IMR-90 (cell line): ENCODE data around the gene DGKQ. TPM values are rescaled to one million over a fixed set of nuclear protein-coding genes. Genes with fewer than 3 reads are reported as not detected.

Source experiments
- ATAC-seq: fragments of 200-7000 bp; cut with Tn5 transposase; 2 replicates; pipeline ENCODE4 v1.9.1; 2020; ENCODE audit warnings: low read depth, mild to moderate bottlenecking, moderate library complexity
- BruUV-seq: library from RNA; stranded (reverse); fragments of 400-500 nt; replicated peaks from 2 replicates; lab custom pipeline; 2021; lab: Mats Ljungman, UMichigan
- CTCF ChIA-PET: fragments of 300-600 bp; formaldehyde crosslinking; extraction: SDS; loops from one replicate; lab custom pipeline; 2021; ENCODE audit warnings: antibody characterized with exemption; lab: Yijun Ruan, JAX
- POLR2A ChIA-PET: fragments of 300-600 bp; sonication (Branson Sonifier 250); formaldehyde crosslinking; loops from one replicate; lab custom pipeline; 2022; ENCODE audit warnings: antibody characterized with exemption; ENCODE audit not compliant: unreplicated experiment; lab: Charles Lee
- DNase-seq: peaks from one replicate; pipeline ENCODE4 v3.0.0; 2013
- H2AFZ ChIP-seq: replicated peaks from 2 replicates; pipeline ENCODE3; 2013; ENCODE audit warnings: low read length, mild to moderate bottlenecking; ENCODE audit not compliant: poor library complexity
- H2AK5ac ChIP-seq: 2 replicates; pipeline ENCODE4 v1.6.1; 2013; ENCODE audit warnings: low read depth, low read length, inconsistent platforms
- H2AK9ac ChIP-seq: replicated peaks from 2 replicates; pipeline ENCODE3; 2013; ENCODE audit warnings: mild to moderate bottlenecking, low read depth, low read length, moderate library complexity; ENCODE audit not compliant: poor library complexity
- H2BK120ac ChIP-seq: 2 replicates; pipeline ENCODE4 v1.6.1; 2013; ENCODE audit warnings: low read depth, low read length, inconsistent platforms
- H2BK15ac ChIP-seq: 3 replicates; pipeline ENCODE4 v1.6.1; 2013; ENCODE audit warnings: low read depth, low read length, inconsistent platforms
- H2BK20ac ChIP-seq: 2 replicates; pipeline ENCODE4 v1.6.1; 2013; ENCODE audit warnings: low read depth, mild to moderate bottlenecking, inconsistent platforms, low read length, moderate library complexity
- H2BK5ac ChIP-seq: 2 replicates; pipeline ENCODE4 v1.6.1; 2013; ENCODE audit warnings: mild to moderate bottlenecking, low read depth, low read length, inconsistent platforms; ENCODE audit not compliant: poor library complexity, severe bottlenecking
- H3K14ac ChIP-seq: replicated peaks from 2 replicates; pipeline ENCODE4 v1.6.1; 2013; ENCODE audit warnings: low read depth, low read length, inconsistent platforms
- H3K18ac ChIP-seq: 2 replicates; pipeline ENCODE4 v1.6.1; 2013; ENCODE audit warnings: low read depth, low read length, control low read depth
- H3K23ac ChIP-seq: 2 replicates; pipeline ENCODE4 v1.6.1; 2013; ENCODE audit warnings: low read depth, low read length, inconsistent platforms
- H3K27ac ChIP-seq: 2 replicates; pipeline ENCODE4 v1.5.1; 2013; ENCODE audit warnings: mild to moderate bottlenecking, control low read depth, low read length; ENCODE audit not compliant: insufficient read depth
- H3K27me3 ChIP-seq: 2 replicates; pipeline ENCODE4 v1.6.1; 2013; ENCODE audit warnings: low read length; ENCODE audit not compliant: control insufficient read depth, insufficient read depth
- H3K36me3 ChIP-seq: 2 replicates; pipeline ENCODE4 v1.6.1; 2013; ENCODE audit warnings: low read length, mixed read lengths; ENCODE audit not compliant: control insufficient read depth, insufficient read depth
- H3K4ac ChIP-seq: 2 replicates; pipeline ENCODE4 v1.6.1; 2013; ENCODE audit warnings: low read depth, low read length, inconsistent platforms
- H3K4me1 ChIP-seq: 2 replicates; pipeline ENCODE4 v1.6.1; 2013; ENCODE audit warnings: low read length, mixed read lengths; ENCODE audit not compliant: control insufficient read depth, insufficient read depth
- H3K4me2 ChIP-seq: 2 replicates; pipeline ENCODE4 v1.6.1; 2013; ENCODE audit warnings: low read depth, mild to moderate bottlenecking, control low read depth, low read length, moderate library complexity
- H3K4me3 ChIP-seq: 2 replicates; pipeline ENCODE4 v1.5.1; 2013; ENCODE audit warnings: low read depth, mild to moderate bottlenecking, control low read depth, low read length, moderate library complexity; ENCODE audit not compliant: insufficient read depth
- H3K56ac ChIP-seq: 2 replicates; pipeline ENCODE4 v1.6.1; 2013; ENCODE audit warnings: low read length, inconsistent platforms; ENCODE audit not compliant: insufficient read depth; ENCODE audit errors: extremely low read depth
- H3K79me1 ChIP-seq, 2 experiments: 2 replicates each; pipeline ENCODE4 v1.6.1; 2013; ENCODE audit warnings: low read length in 2 of 2, inconsistent platforms in 1 of 2, low read depth in 1 of 2
- H3K9ac ChIP-seq: 2 replicates; pipeline ENCODE4 v1.6.1; 2013; ENCODE audit warnings: low read depth, low read length, control low read depth
- H3K9me1 ChIP-seq: 2 replicates; pipeline ENCODE4 v1.6.1; 2013; ENCODE audit warnings: low read length, inconsistent platforms; ENCODE audit not compliant: insufficient read depth
- H3K9me3 ChIP-seq: 2 replicates; pipeline ENCODE4 v1.6.1; 2013; ENCODE audit warnings: low read length; ENCODE audit not compliant: control insufficient read depth, insufficient read depth
- H4K20me1 ChIP-seq: 2 replicates; pipeline ENCODE4 v1.6.1; 2013; ENCODE audit warnings: low read length, inconsistent platforms; ENCODE audit not compliant: insufficient read depth
- H4K5ac ChIP-seq: 2 replicates; pipeline ENCODE4 v1.6.1; 2013; ENCODE audit warnings: mild to moderate bottlenecking, low read depth, low read length, control low read depth
- H4K8ac ChIP-seq, 2 experiments: 2 replicates each; pipeline ENCODE4 v1.6.1; 2013; ENCODE audit warnings: low read depth in 2 of 2, low read length in 2 of 2, control low read depth in 1 of 2, inconsistent platforms in 1 of 2
- H4K91ac ChIP-seq: 2 replicates; pipeline ENCODE4 v1.6.1; 2013; ENCODE audit warnings: low read depth, low read length, inconsistent platforms; ENCODE audit not compliant: insufficient read depth
- BHLHE40 ChIP-seq: fragments of 150-350 bp; IDR thresholded peaks from 2 replicates; pipeline ENCODE4 v1.6.1; 2016; ENCODE audit warnings: mild to moderate bottlenecking, low read depth, low read length
- CHD1 ChIP-seq: IDR thresholded peaks from 2 replicates; pipeline ENCODE4 v1.6.1; 2012; ENCODE audit warnings: low read depth, low read length, improper control_type of control experiment
- CTCF ChIP-seq: conservative IDR thresholded peaks from 2 replicates; pipeline ENCODE4 v1.5.1; 2012; ENCODE audit warnings: mild to moderate bottlenecking, low read depth, low read length, improper control_type of control experiment
- MAFK ChIP-seq: IDR thresholded peaks from 2 replicates; pipeline ENCODE4 v1.6.1; 2012; ENCODE audit warnings: low read depth, low read length, improper control_type of control experiment
- NFE2L2 ChIP-seq: fragments of 150-350 bp; IDR thresholded peaks from 2 replicates; pipeline ENCODE4 v1.6.1; 2016; ENCODE audit warnings: low read depth, mild to moderate bottlenecking, low read length
- RAD21 ChIP-seq: IDR thresholded peaks from 2 replicates; pipeline ENCODE4 v1.6.1; 2012; ENCODE audit warnings: low read length, improper control_type of control experiment
- RCOR1 ChIP-seq: IDR thresholded peaks from 2 replicates; pipeline ENCODE4 v1.6.1; 2012; ENCODE audit warnings: mild to moderate bottlenecking, low read length, improper control_type of control experiment; ENCODE audit not compliant: insufficient replicate concordance
- RFX5 ChIP-seq: IDR thresholded peaks from 2 replicates; pipeline ENCODE4 v1.8.0; 2012; ENCODE audit warnings: low read depth, mild to moderate bottlenecking, low read length, moderate library complexity
- SMC3 ChIP-seq: fragments of 150-350 bp; IDR thresholded peaks from 2 replicates; pipeline ENCODE4 v1.6.1; 2016; ENCODE audit warnings: low read depth, mild to moderate bottlenecking, antibody characterized with exemption, low read length, moderate library complexity
- WGBS, 2 experiments: methylation state at CpG; one replicate each; pipeline versions ENCODE4 v1.1.5 to v1.1.7; 2013; ENCODE audit warnings: missing lambda C conversion rate in 2 of 2; ENCODE audit not compliant: insufficient read length in 1 of 2; ENCODE audit errors: extremely low coverage in 2 of 2; 5-methylcytosine and 5-hydroxymethylcytosine counted together
- dilution Hi-C: fragments of 300-500 bp; cut with HindIII; formaldehyde crosslinking; loops from one replicate; pipeline ENCODE4 v1.14.3; 2018; ENCODE audit warnings: low sequenced_read_pairs; ENCODE audit not compliant: unreplicated experiment
- in situ Hi-C: fragments of 300-500 bp; cut with MboI; formaldehyde crosslinking; loops from 3 replicates; pipeline ENCODE4 v1.14.3; 2019; ENCODE audit warnings: low sequenced_read_pairs, inconsistent platforms, mixed read lengths
- intact Hi-C: fragments of 100-400 bp; cut with micrococcal nuclease; formaldehyde crosslinking; loops from 2 replicates; pipeline ENCODE4 v1.10.0; 2022
- polyA plus RNA-seq, 3 experiments: library from polyadenylated mRNA; depleted of rRNA; stranded (reverse); fragments of >200 nt; gene quantifications; 2 replicates each; pipeline ENCODE4 v1.2.3, GENCODE V29; 2012; ENCODE audit warnings: low replicate concordance in 1 of 3
- total RNA-seq: library from RNA; depleted of rRNA; stranded (reverse); fragments of >200 nt; gene quantifications from 2 replicates; pipeline ENCODE4 v1.2.3, GENCODE V29; 2012
- TF ChIP-seq, protein P1 (sequence below): fragments of 150-350 bp; IDR thresholded peaks from 2 replicates; pipeline ENCODE4 v1.6.1; 2017; ENCODE audit warnings: mild to moderate bottlenecking, antibody characterized with exemption, low read length, low read depth
- TF ChIP-seq, protein P2 (sequence below): fragments of 150-350 bp; IDR thresholded peaks from 2 replicates; pipeline ENCODE4 v1.6.1; 2016; ENCODE audit warnings: low read depth, mild to moderate bottlenecking, low read length, moderate library complexity, borderline replicate concordance

DGKQ gene
- total and polyA plus RNA-seq, 2 of the 4 experiments (the other 2 are of a cell fraction) = 4.3 to 15.6 TPM

DNA sequence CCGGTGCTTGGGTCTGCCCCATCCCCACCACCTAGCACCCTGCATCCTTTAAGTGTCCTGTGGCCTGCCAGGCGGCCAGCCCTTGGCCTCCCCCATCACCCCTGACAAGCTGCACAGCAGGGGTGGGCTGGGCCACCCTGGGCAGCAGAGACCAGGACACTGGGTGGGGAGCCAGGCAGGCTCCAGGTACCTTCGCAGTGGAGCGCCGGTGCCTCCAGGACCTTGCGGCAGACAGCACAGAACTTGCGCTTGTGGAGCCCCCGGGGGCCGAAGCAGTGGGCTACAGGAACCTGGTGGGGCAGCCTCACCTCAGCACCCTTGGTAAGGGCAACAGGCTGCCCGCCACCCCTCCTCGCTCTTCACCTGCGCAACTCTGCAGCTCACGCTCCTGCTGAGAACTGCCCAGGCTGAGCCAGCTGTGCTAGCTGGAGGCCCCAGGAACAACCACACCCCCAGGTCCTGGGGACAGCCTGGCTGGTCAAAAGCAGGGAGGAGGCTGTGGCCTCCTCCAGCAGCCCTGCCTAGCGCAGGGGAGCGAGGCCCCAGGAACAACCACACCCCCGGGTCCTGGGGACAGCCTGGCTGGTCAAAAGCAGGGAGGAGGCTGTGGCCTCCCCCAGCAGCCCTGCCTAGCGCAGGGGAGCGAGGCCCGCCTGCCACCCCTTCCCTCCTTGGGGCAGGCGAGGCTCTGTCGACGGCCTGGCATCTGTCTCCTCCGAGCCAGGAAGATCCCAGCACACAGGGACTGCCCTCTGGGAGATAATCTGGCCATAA lies 4.6 kb downstream of the DGKQ start:
- Histone ChIP-seq H3K79me1 (peaks cover 13 to 24% of the 10 kb centered on the region in 2 experiments; a peak in 3 of 4 replicates), H3K9me3 (no peaks in the 10 kb centered on the region), H3K9ac (no peak overlapping the region), H2BK5ac (no peak overlapping the region), H3K27me3 (no peaks in the 10 kb centered on the region), H2AFZ (no peak overlapping the region), H2BK15ac (no peak overlapping the region), H3K27ac (no peak overlapping the region), H3K23ac (no peak overlapping the region), H2AK5ac (no peak overlapping the region), H3K4ac (no peak overlapping the region), H4K8ac (no peak overlapping the region), H2BK120ac (no peak overlapping the region), H3K4me3 (no peak overlapping the region), H4K20me1 (peaks cover 32% of the 10 kb centered on the region), H3K14ac (no peak overlapping the region), H4K91ac (no peak overlapping the region), H2BK20ac (no peak overlapping the region), H3K4me2 (no peak overlapping the region), H3K36me3 (peaks cover 29% of the 10 kb centered on the region; the same call in 1 of the 2 replicates), H3K18ac (no peak overlapping the region), H4K5ac (no peak overlapping the region), H3K56ac (no peak overlapping the region; the same call in 1 of the 2 replicates), H2AK9ac (no peak overlapping the region), H3K9me1 (no peaks in the 10 kb centered on the region; the same call in 1 of the 2 replicates), H3K4me1 (peaks cover 4% of the 10 kb centered on the region; the same call in 1 of the 2 replicates)
- intact Hi-C loops = no loop called here
- ChIA-PET CTCF (no interaction called here), POLR2A (no interaction called here)
- no TSS peak for BruUV-seq
- no peak for TF ChIP-seq RAD21
- no peak for TF ChIP-seq CTCF
- no peak for TF ChIP-seq MAFK
- no peak for TF ChIP-seq RCOR1
- TF ChIP-seq NFE2L2 = no peak
- no peak for TF ChIP-seq RFX5
- TF ChIP-seq, protein P1, sequence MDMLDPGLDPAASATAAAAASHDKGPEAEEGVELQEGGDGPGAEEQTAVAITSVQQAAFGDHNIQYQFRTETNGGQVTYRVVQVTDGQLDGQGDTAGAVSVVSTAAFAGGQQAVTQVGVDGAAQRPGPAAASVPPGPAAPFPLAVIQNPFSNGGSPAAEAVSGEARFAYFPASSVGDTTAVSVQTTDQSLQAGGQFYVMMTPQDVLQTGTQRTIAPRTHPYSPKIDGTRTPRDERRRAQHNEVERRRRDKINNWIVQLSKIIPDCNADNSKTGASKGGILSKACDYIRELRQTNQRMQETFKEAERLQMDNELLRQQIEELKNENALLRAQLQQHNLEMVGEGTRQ = no peak
- TF ChIP-seq SMC3 = no peak
- TF ChIP-seq CHD1 = no peak
- TF ChIP-seq, protein P2, sequence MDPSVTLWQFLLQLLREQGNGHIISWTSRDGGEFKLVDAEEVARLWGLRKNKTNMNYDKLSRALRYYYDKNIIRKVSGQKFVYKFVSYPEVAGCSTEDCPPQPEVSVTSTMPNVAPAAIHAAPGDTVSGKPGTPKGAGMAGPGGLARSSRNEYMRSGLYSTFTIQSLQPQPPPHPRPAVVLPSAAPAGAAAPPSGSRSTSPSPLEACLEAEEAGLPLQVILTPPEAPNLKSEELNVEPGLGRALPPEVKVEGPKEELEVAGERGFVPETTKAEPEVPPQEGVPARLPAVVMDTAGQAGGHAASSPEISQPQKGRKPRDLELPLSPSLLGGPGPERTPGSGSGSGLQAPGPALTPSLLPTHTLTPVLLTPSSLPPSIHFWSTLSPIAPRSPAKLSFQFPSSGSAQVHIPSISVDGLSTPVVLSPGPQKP = no peak
- no peak for TF ChIP-seq BHLHE40
- in situ Hi-C loops = no loop called here
- ATAC-seq (no peak), DNase-seq (no peak)
- 93% methylated on average over 15 of the region's 23 CpGs; no CpG with 5 or more reads in 1 of the 2 experiments for WGBS, 2 experiments
- dilution Hi-C loops = no loop called here
